C4-2B (cell line): Measurements from ENCODE around the gene RAB36.

ENCODE experiments used
- CTCF ChIP-seq: fragments of 450-650 bp; conservative IDR thresholded peaks from 2 replicates; pipeline ENCODE4 v1.5.1; 2017; ENCODE audit warnings: mild to moderate bottlenecking
- ZFX ChIP-seq: fragments of 450-650 bp; IDR thresholded peaks from 2 replicates; pipeline ENCODE4 v1.6.1; 2017

- TF ChIP-seq CTCF (no peak), ZFX (no peak)
Observed at GRCh38 chr22:23095733-23096342, 49.4 kb upstream of the RAB36 start.
